Measurements from ENCODE around the gene PACSIN1.

- TF ChIP-seq CTCF (IDR thresholded peaks at IDR 0.05; ENCODE audit: low read depth, low read length) (no peak), EZH2phosphoT487 (IDR thresholded peaks at IDR 0.05; ENCODE audit: low read depth) (no peak)
These were observed 30.3 kb downstream of the PACSIN1 start for GRCh38 chr6:34496103-34496685.
